ENCODE measurements around the gene SUSD4. TPM values are rescaled to one million over a fixed set of nuclear protein-coding genes. Genes with fewer than 3 reads are reported as not detected.

Gene SUSD4
- total and polyA plus RNA-seq, 2 donors (not counting 3 experiments of a cell fraction or from before 2014, with no cell fraction given) = not detected

- no peaks in the 10 kb centered on the region for H4K20me1 ChIP-seq (replicated peaks; ENCODE audit: control insufficient read depth, extremely low read depth, insufficient read depth, low read length)
- H3K9me1 ChIP-seq (replicated peaks; ENCODE audit: control insufficient read depth, extremely low read depth, insufficient read depth, low read length) = no peaks in the 10 kb centered on the region
- H3K27me3 ChIP-seq (ENCODE audit: control insufficient read depth in 2 of 2, insufficient read depth in 2 of 2, low read length in 2 of 2) = no peaks in the 10 kb centered on the region
- POLR2A ChIA-PET = no interaction called here
- no peak overlapping the region for H3K4me2 ChIP-seq (ENCODE audit: insufficient read depth, low read length)
- no peaks in the 10 kb centered on the region for H3K4me1 ChIP-seq (ENCODE audit: control insufficient read depth, extremely low read depth, insufficient read depth, low read length)
- TF ChIP-seq EZH2 (IDR thresholded peaks at IDR 0.05; ENCODE audit: borderline replicate concordance, low read depth, low read length, severe bottlenecking) = no peak
- no peak for TF ChIP-seq MAX (IDR thresholded peaks at IDR 0.05; ENCODE audit: insufficient read depth, insufficient read length)
- no peak for TF ChIP-seq MYC (IDR thresholded peaks at IDR 0.05; ENCODE audit: low read depth, low read length)
- TF ChIP-seq CTCF (IDR thresholded peaks at IDR 0.05; ENCODE audit: extremely low read depth in 1 of 2, insufficient read depth in 1 of 2, low read depth in 1 of 2, low read length in 2 of 2) = no peak
- TF ChIP-seq POLR2A (IDR thresholded peaks at IDR 0.05; ENCODE audit: low read depth, low read length) = no peak
- TF ChIP-seq JUN (IDR thresholded peaks at IDR 0.05; ENCODE audit: borderline replicate concordance, insufficient read depth, insufficient read length, low read depth) = no peak
- no peak for TF ChIP-seq FOS (IDR thresholded peaks at IDR 0.05; ENCODE audit: borderline replicate concordance, insufficient read depth, low read length)
- TF ChIP-seq GATA2 (IDR thresholded peaks at IDR 0.05; ENCODE audit: insufficient read depth, insufficient read length, low read depth, low read length) = no peak
- no peak for TF ChIP-seq POLR2AphosphoS5 (IDR thresholded peaks at IDR 0.05; ENCODE audit: insufficient read depth, low read depth, low read length)
- H3K9me3 ChIP-seq (replicated peaks; ENCODE audit: control insufficient read depth, insufficient read depth, low read length) = no peaks in the 10 kb centered on the region
- H3K4me3 ChIP-seq (replicated peaks in 1 of 3; ENCODE audit: insufficient read depth in 1 of 3, low read depth in 1 of 3, low read length in 3 of 3) = no peak overlapping the region
- H3K9ac ChIP-seq (replicated peaks; ENCODE audit: extremely low read depth, insufficient read depth, low read length) = no peak overlapping the region
- intact Hi-C loops (cut with micrococcal nuclease) (no loop called here), dilution Hi-C loops (cut with MboI; ENCODE audit: extremely low pct_ligation_motif_present, low sequenced_read_pairs) (no loop called here)
- FAIRE-seq (no peak), DNase-seq (ENCODE audit: low read depth, low spot score) (no peak)
- no peaks in the 10 kb centered on the region for H3K36me3 ChIP-seq (ENCODE audit: control insufficient read depth in 2 of 2, extremely low read depth in 1 of 2, insufficient read depth in 2 of 2, low read length in 2 of 2)
- no TSS peak for BruUV-seq (replicated peaks)
- CTCF ChIA-PET = no interaction called here
- H3K79me2 ChIP-seq (ENCODE audit: control insufficient read depth, insufficient read depth, low read length) = no peaks in the 10 kb centered on the region
- no peak overlapping the region for H2AFZ ChIP-seq (ENCODE audit: low read depth, low read length)
- no peak overlapping the region for H3K27ac ChIP-seq (ENCODE audit: insufficient read depth, low read depth, low read length)
Measured at GRCh38 chr1:223316082-223316481, 47.9 kb downstream of the SUSD4 start.
